ENCODE measurements around the gene FAM222A.

FAM222A gene

GRCh38 chr12:109810954-109811623, 97.5 kb downstream of the FAM222A start:
- DNase-seq, result no peak

- no peak for DNase-seq
These were observed 98.0 kb downstream of the FAM222A start for GRCh38 chr12:109811624-109811995.

- DNase-seq, result no peak
These were observed 100.3 kb downstream of the FAM222A start for GRCh38 chr12:109813810-109814416.

- no peak for DNase-seq
These were observed 101.0 kb downstream of the FAM222A start for GRCh38 chr12:109814600-109815150.

- no peak for DNase-seq
These were observed 101.6 kb downstream of the FAM222A start for GRCh38 chr12:109815225-109815624.

- no peak for DNase-seq
These were observed 102.4 kb downstream of the FAM222A start for GRCh38 chr12:109815757-109816617.

- no peak for DNase-seq
These were observed 103.2 kb downstream of the FAM222A start for GRCh38 chr12:109816870-109817269.

- no peak for DNase-seq
These were observed 104.1 kb downstream of the FAM222A start for GRCh38 chr12:109817627-109818231.

GRCh38 chr12:109818253-109818652, 104.6 kb downstream of the FAM222A start:
- DNase-seq, result no peak

GRCh38 chr12:109818905-109819500, 105.4 kb downstream of the FAM222A start:
- DNase-seq, result no peak
